Measurements from ENCODE around the gene GET4.

DNA sequence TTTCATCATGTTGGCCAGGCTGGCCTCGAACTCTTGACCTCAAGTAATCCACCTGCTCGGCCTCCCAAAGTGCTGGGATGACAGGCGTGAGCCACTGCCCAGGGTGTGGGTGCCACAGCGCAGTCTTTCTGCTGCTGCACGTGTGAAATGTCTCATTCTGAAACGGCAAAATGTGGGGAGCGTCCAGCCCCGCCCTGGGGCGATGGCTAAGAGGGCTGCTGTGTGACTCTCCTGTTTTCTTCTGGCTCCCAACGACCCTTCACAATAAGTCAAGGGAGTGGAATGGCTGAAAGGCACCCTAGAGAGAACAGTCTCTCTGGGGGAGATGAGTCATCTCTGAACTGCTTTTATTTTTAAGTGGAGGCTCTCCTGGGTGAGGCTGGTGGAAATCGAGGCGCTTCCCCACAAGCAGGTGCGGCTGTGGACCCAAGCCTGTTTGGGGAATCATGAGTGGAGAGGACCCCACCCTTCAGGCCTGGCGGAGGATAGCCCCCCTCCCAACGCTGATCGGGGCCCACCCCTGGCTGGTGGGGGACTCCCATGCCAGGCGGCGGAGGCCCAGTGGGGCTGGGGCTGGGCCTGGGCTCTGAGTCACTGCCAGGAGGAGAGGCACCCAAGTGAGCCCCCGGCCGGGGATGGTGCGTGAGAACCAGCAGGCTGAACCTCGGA is 60.2 kb downstream of the GET4 start:
- TF ChIP-seq CTCF (conservative IDR thresholded peaks at IDR 0.05 in 1 of 2, IDR thresholded peaks at IDR 0.05 in 1 of 2; ENCODE audit: extremely low read depth in 1 of 2, insufficient read depth in 1 of 2, low read depth in 1 of 2, low read length in 2 of 2) = no peak
- no peak for TF ChIP-seq EZH2 (IDR thresholded peaks at IDR 0.05; ENCODE audit: borderline replicate concordance, low read length)
